ENCODE measurements around the gene ATP12A.

- no peak for TF ChIP-seq POLR2AphosphoS5 (IDR thresholded peaks at IDR 0.05; ENCODE audit: low read depth, low read length)
- no peak for TF ChIP-seq TAF1 (IDR thresholded peaks at IDR 0.05; ENCODE audit: borderline replicate concordance, insufficient read depth, low read length)
- TF ChIP-seq REST (IDR thresholded peaks at IDR 0.05; ENCODE audit: insufficient read depth in 1 of 2, low read depth in 2 of 2, low read length in 2 of 2), result no peak
These were observed 66.5 kb downstream of the ATP12A start for GRCh38 chr13:24746618-24747247.

All from PFSK-1 (cell line).